ENCODE results near the gene C1orf94. TPM values are rescaled to one million over a fixed set of nuclear protein-coding genes. Genes with fewer than 3 reads are reported as not detected.

Gene C1orf94
- total and polyA plus RNA-seq, 2 of the 8 experiments (the other 6 are each of a cell fraction or from before 2014, with no cell fraction given) = 5.8 to 12.5 TPM

DNA sequence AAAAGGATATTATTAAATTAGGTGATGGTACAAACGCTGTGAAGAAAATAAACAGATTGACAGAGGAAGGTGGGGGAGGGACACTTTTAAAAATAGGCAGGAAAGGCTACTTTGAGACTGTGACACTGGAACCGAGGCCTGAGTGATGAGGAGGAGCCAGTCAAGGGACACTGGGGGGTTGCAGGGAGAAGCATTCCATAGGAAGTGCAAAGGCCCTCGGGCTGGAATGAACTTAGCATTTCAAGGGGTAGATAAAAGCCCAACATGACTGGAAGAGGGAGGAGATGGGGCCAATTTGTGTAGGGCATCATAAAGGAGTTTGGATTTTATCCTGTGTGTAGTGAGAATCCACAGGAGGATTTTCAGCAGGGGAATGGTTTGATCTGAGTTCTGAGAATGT is 15.9 kb downstream of the C1orf94 start (continued):
- no peak for TF ChIP-seq EZH2 (IDR thresholded peaks at IDR 0.05; ENCODE audit: low read depth, low read length, severe bottlenecking)
- TF ChIP-seq, protein P1, sequence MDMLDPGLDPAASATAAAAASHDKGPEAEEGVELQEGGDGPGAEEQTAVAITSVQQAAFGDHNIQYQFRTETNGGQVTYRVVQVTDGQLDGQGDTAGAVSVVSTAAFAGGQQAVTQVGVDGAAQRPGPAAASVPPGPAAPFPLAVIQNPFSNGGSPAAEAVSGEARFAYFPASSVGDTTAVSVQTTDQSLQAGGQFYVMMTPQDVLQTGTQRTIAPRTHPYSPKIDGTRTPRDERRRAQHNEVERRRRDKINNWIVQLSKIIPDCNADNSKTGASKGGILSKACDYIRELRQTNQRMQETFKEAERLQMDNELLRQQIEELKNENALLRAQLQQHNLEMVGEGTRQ (IDR thresholded peaks at IDR 0.05; ENCODE audit: low read length) = no peak

Measured in H1 (cell line).